ENCODE results near the gene BMF. TPM values are rescaled to one million over a fixed set of nuclear protein-coding genes. Genes with fewer than 3 reads are reported as not detected.
A peak's percentile ranks its signal among the peaks of the same experiment; 100 is the strongest.
"Not testable (repeated sequence)": the region's sequence is repeated elsewhere in the genome, so short reads cannot be mapped to it uniquely, and the experiment has no call there.

Gene BMF
- total RNA-seq: 10 to 100 TPM in 1 of 2 donors, 1 to 10 TPM in 1; 4.3 to 16.1 TPM

DNA sequence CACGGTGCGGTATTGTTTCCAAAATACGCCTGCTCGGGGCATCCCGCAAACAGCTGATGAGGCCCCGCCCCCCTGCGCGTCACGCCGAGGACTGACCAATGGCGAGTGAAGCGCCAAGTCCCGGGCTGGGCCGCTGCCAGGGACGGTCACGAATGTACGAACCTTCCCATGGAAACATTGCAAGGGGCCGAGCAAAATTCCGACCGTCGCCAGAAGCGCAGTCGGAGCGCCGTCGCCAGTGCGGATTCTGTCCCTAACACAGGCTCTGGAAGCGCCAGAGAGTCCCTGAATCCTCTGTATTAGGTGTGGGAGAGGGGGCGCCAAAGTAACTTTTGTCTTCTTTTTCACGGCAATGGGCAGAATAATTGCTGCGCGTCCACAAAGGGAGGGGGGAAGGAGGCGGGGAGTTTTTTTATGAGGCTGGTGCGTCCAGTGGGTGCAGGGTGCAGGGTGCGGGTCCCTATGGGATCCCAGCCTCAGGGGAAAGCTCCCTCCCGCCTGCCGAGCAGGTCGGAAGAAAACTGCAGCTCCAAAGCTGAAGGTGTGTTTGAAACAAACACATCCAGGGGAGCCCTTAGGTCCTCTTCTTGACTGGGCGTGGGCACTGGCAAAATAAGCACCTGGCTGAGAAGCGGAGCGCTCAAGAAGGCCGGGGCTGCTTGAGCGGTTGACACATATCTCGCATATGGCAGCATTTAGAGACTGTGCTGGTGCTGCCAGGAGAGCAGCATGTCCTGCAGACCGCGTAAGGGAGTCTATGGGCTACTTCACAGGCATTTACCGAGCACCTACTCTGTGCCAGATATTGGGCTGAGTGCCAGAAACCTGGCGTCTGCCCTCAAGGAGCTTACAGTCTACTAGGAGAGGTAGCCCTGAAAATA lies at the start of gene BMF:
TSS of gene BMF (minus strand) at position 25 of the 881 bp plus-strand sequence. CDS start 2,793 bp downstream, outside the sequence.
- H3K27me3 ChIP-seq: no peaks in the 10 kb centered on the region
- intact Hi-C loops (cut with DNase I): no loop called here
- DNase-seq: peak; percentile 100
- H3K36me3 ChIP-seq (replicated peaks in 1 of 2; ENCODE audit: insufficient read depth in 1 of 2, low read depth in 2 of 2): no peaks in the 10 kb centered on the region
- WGBS, 2 donors: 3 to 9% methylated on average over 20 to 48 of the region's 48 CpGs
- H3K4me3 ChIP-seq: peak within 1 kb of the TSS; percentile 5 to 46
- peak within 1 kb of the TSS; percentile 84 to 97 (median 93) for H3K27ac ChIP-seq
- TF ChIP-seq, protein P1, sequence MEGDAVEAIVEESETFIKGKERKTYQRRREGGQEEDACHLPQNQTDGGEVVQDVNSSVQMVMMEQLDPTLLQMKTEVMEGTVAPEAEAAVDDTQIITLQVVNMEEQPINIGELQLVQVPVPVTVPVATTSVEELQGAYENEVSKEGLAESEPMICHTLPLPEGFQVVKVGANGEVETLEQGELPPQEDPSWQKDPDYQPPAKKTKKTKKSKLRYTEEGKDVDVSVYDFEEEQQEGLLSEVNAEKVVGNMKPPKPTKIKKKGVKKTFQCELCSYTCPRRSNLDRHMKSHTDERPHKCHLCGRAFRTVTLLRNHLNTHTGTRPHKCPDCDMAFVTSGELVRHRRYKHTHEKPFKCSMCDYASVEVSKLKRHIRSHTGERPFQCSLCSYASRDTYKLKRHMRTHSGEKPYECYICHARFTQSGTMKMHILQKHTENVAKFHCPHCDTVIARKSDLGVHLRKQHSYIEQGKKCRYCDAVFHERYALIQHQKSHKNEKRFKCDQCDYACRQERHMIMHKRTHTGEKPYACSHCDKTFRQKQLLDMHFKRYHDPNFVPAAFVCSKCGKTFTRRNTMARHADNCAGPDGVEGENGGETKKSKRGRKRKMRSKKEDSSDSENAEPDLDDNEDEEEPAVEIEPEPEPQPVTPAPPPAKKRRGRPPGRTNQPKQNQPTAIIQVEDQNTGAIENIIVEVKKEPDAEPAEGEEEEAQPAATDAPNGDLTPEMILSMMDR (IDR thresholded peaks at IDR 0.05): peak in 6 of 7 experiments; percentile 14 to 71 (median 58)
- TF ChIP-seq POLR2A (IDR thresholded peaks at IDR 0.05): peak in 2 of 3 donors; percentile 72 to 77
- ATAC-seq: peak; percentile 83
- H3K4me1 ChIP-seq: peaks cover 50% of the 10 kb centered on the region
- no peaks in the 10 kb centered on the region for H3K9me3 ChIP-seq

- 87 to 92% methylated on average over 4 to 7 of the region's 7 CpGs for WGBS, 2 donors
- no peaks in the 10 kb centered on the region for H3K36me3 ChIP-seq (replicated peaks in 1 of 2; ENCODE audit: insufficient read depth in 1 of 2, low read depth in 2 of 2)
- intact Hi-C loops (cut with DNase I): no loop called here
- TF ChIP-seq, protein P1 (IDR thresholded peaks at IDR 0.05): no peak
- TF ChIP-seq POLR2A (IDR thresholded peaks at IDR 0.05): no peak
- H3K9me3 ChIP-seq: no peaks in the 10 kb centered on the region
- no peak overlapping the region for H3K4me3 ChIP-seq
- H3K27ac ChIP-seq: no peak overlapping the region
- ATAC-seq (no peak), DNase-seq (no peak)
- H3K27me3 ChIP-seq: no peaks in the 10 kb centered on the region
- H3K4me1 ChIP-seq: peaks cover 30% of the 10 kb centered on the region
Measured at GRCh38 chr15:40157778-40158447, 49.2 kb upstream of the BMF start.

GRCh38 chr15:40155270-40155910 lies 46.7 kb upstream of the BMF start:
- WGBS, 2 donors: 15 to 37% methylated on average over 3 to 5 of the region's 5 CpGs
- H3K36me3 ChIP-seq (replicated peaks in 1 of 2; ENCODE audit: insufficient read depth in 1 of 2, low read depth in 2 of 2): no peaks in the 10 kb centered on the region
- no peaks in the 10 kb centered on the region for H3K27me3 ChIP-seq
- ATAC-seq (peak; percentile 98), DNase-seq (peak; percentile 81 to 90 (median 88))
- peak overlapping the region; percentile 52 to 79 (median 62) for H3K27ac ChIP-seq
- intact Hi-C loops (cut with DNase I): no loop called here
- no peak overlapping the region for H3K4me3 ChIP-seq
- no peaks in the 10 kb centered on the region for H3K9me3 ChIP-seq
- TF ChIP-seq, protein P1 (IDR thresholded peaks at IDR 0.05): peak in 1 of 7 experiments; percentile 5
- TF ChIP-seq POLR2A (IDR thresholded peaks at IDR 0.05): peak in 1 of 3 donors; percentile 25
- H3K4me1 ChIP-seq: peaks cover 22% of the 10 kb centered on the region

- DNase-seq; H3K4me3 ChIP-seq; H3K9me3 ChIP-seq; ATAC-seq; intact Hi-C loops (cut with DNase I); H3K27me3 ChIP-seq; H3K36me3 ChIP-seq (replicated peaks in 1 of 2; ENCODE audit: insufficient read depth in 1 of 2, low read depth in 2 of 2): not testable (repeated sequence)
- WGBS, 2 donors: no CpG with 5 or more reads among the region's 1 CpG
- Histone ChIP-seq H3K4me1 (peaks cover 21% of the 10 kb centered on the region), H3K27ac (peak overlapping the region in 3 of 4 donors; percentile 30 to 70 (median 32))
Measured at GRCh38 chr15:40154821-40155220, 46.1 kb upstream of the BMF start.

DNA sequence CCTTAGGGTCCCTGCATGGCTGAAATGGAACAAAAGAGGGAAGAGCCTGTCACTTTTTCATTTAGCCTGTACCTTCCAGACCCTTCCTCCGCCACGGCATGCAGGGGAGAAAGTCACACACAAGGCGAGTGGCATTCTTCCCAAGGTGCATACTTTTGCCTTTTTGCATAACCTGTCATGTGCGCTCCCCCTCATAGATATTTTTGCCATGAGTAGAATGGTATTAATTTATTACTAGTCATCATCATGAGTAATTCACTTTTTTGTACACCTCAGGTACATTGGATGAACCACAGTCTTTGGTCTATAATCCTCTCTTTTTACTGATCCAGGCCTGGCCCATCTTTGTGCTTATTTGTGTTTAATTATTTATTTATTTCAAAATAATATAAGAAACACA lies 43.3 kb upstream of the BMF start:
- H3K27ac ChIP-seq: no peak overlapping the region
- WGBS, 2 donors: 90 to 98% methylated on average over 4 of the region's 4 CpGs
- no peaks in the 10 kb centered on the region for H3K36me3 ChIP-seq (replicated peaks in 1 of 2; ENCODE audit: insufficient read depth in 1 of 2, low read depth in 2 of 2)

More for the DNA sequence above, 43.3 kb upstream of the BMF start:
- no peak for ATAC-seq
- intact Hi-C loops (cut with DNase I): no loop called here
- TF ChIP-seq, protein P1 (IDR thresholded peaks at IDR 0.05): no peak
- no peak for TF ChIP-seq POLR2A (IDR thresholded peaks at IDR 0.05)
- H3K4me1 ChIP-seq: peaks cover 21% of the 10 kb centered on the region
- no peaks in the 10 kb centered on the region for H3K9me3 ChIP-seq
- H3K4me3 ChIP-seq: no peak overlapping the region
- DNase-seq: no peak
- H3K27me3 ChIP-seq: no peaks in the 10 kb centered on the region

Measured in body of pancreas (tissue), 4 donors.